Mesendoderm (in vitro differentiated cells): ENCODE measurements around the gene PRPH. TPM values are rescaled to one million over a fixed set of nuclear protein-coding genes. Genes with fewer than 3 reads are reported as not detected.
"Not testable (repeated sequence)": the region's sequence is repeated elsewhere in the genome, so short reads cannot be mapped to it uniquely, and the experiment has no call there.

Experiments used
- DNase-seq: peaks from one replicate; pipeline ENCODE4 v3.0.0; 2013
- H2AK5ac ChIP-seq: 2 replicates; pipeline ENCODE4 v1.6.1; 2013; ENCODE audit warnings: low read length, inconsistent platforms
- H2BK120ac ChIP-seq: 2 replicates; pipeline ENCODE4 v1.6.1; 2013; ENCODE audit warnings: low read depth, mild to moderate bottlenecking, low read length, moderate library complexity, mixed read lengths
- H2BK15ac ChIP-seq: replicated peaks from 2 replicates; pipeline ENCODE4 v1.6.1; 2013; ENCODE audit warnings: low read depth, mild to moderate bottlenecking, moderate library complexity
- H2BK5ac ChIP-seq: 2 replicates; pipeline ENCODE4 v1.6.1; 2013; ENCODE audit warnings: low read length, inconsistent platforms
- H3K18ac ChIP-seq: 2 replicates; pipeline ENCODE4 v1.6.1; 2013; ENCODE audit warnings: mild to moderate bottlenecking, low read length, mixed read lengths
- H3K23ac ChIP-seq: one replicate; pipeline ENCODE4 v1.6.1; 2013; ENCODE audit warnings: low read length
- H3K27ac ChIP-seq: 2 replicates; pipeline ENCODE4 v1.5.1; 2013; ENCODE audit warnings: low read depth, mild to moderate bottlenecking, inconsistent platforms, low read length, moderate library complexity
- H3K27me3 ChIP-seq: 2 replicates; pipeline ENCODE4 v1.6.1; 2013; ENCODE audit warnings: low read length, control low read depth, mild to moderate bottlenecking, inconsistent platforms; ENCODE audit not compliant: insufficient read depth, poor library complexity
- H3K36me3 ChIP-seq: 2 replicates; pipeline ENCODE4 v1.6.1; 2013; ENCODE audit warnings: low read length, inconsistent platforms; ENCODE audit not compliant: control insufficient read depth, insufficient read depth
- H3K4ac ChIP-seq: one replicate; pipeline ENCODE4 v1.6.1; 2013; ENCODE audit warnings: low read depth, mild to moderate bottlenecking, low read length, moderate library complexity
- H3K4me1 ChIP-seq: 2 replicates; pipeline ENCODE4 v1.6.1; 2013; ENCODE audit warnings: low read depth, low read length, inconsistent platforms; ENCODE audit not compliant: control insufficient read depth
- H3K4me2 ChIP-seq: 2 replicates; pipeline ENCODE4 v1.6.1; 2013; ENCODE audit warnings: low read length
- H3K4me3 ChIP-seq: 2 replicates; pipeline ENCODE4 v1.5.1; 2013; ENCODE audit warnings: mild to moderate bottlenecking, low read length
- H3K56ac ChIP-seq: one replicate; pipeline ENCODE4 v1.6.1; 2013; ENCODE audit warnings: low read length
- H3K79me1 ChIP-seq: 2 replicates; pipeline ENCODE4 v1.6.1; 2013; ENCODE audit warnings: low read length, inconsistent platforms
- H3K79me2 ChIP-seq: 2 replicates; pipeline ENCODE4 v1.6.1; 2013; ENCODE audit warnings: mild to moderate bottlenecking, low read length; ENCODE audit not compliant: control insufficient read depth, insufficient read depth
- H3K9ac ChIP-seq: 2 replicates; pipeline ENCODE4 v1.6.1; 2013; ENCODE audit warnings: low read length, inconsistent platforms
- H4K5ac ChIP-seq: one replicate; pipeline ENCODE4 v1.6.1; 2013; ENCODE audit warnings: low read length
- H4K8ac ChIP-seq: one replicate; pipeline ENCODE4 v1.6.1; 2013; ENCODE audit warnings: low read depth, mild to moderate bottlenecking, control low read depth, low read length, moderate library complexity
- WGBS: extraction: QIAGEN DNeasy Blood & Tissue Kit; methylation state at CpG from one replicate; pipeline ENCODE4 v1.1.7; 2013; ENCODE audit warnings: low lambda C conversion rate, missing lambda C conversion rate; ENCODE audit not compliant: insufficient coverage; ENCODE audit errors: extremely low coverage; 5-methylcytosine and 5-hydroxymethylcytosine counted together
- polyA plus RNA-seq, 2 experiments: library from polyadenylated mRNA; stranded (reverse); fragments of 200-250 nt; gene quantifications; one replicate each; pipeline ENCODE4 v1.2.3, GENCODE V29; 2013

PRPH gene
- polyA plus RNA-seq (2013, experiment 1 of 2), result 0.49 TPM
- polyA plus RNA-seq (2013, experiment 2 of 2), result 0.49 TPM

GRCh38 chr12:49295082-49295936, at the start of gene PRPH:
PRPH (plus strand) TSS chr12:49295147; CDS start chr12:49295201, 54 bp downstream.
- Histone ChIP-seq H3K4me1 (no peaks in the 10 kb centered on the region), H2BK5ac (no peak within 1 kb of the TSS), H3K79me2 (no peaks in the 10 kb centered on the region), H2AK5ac (no peak within 1 kb of the TSS), H2BK120ac (no peak within 1 kb of the TSS), H3K23ac (peak within 1 kb of the TSS; percentile 85), H3K27ac (no peak within 1 kb of the TSS), H3K18ac (no peak within 1 kb of the TSS), H3K4me3 (no peak within 1 kb of the TSS), H2BK15ac (no peak within 1 kb of the TSS), H3K9ac (peak within 1 kb of the TSS; percentile 29), H3K56ac (peak within 1 kb of the TSS; percentile 73), H3K79me1 (no peaks in the 10 kb centered on the region), H4K5ac (no peak within 1 kb of the TSS), H3K27me3 (peaks cover 35% of the 10 kb centered on the region), H3K4ac (no peak within 1 kb of the TSS), H3K36me3 (no peaks in the 10 kb centered on the region), H4K8ac (no peak within 1 kb of the TSS), H3K4me2 (peak within 1 kb of the TSS; percentile 44)
- peak; percentile 53 for DNase-seq
- WGBS, result no CpG with 5 or more reads among the region's 82 CpGs

GRCh38 chr12:49251357-49251756, 43.6 kb upstream of the PRPH start:
- H3K27ac ChIP-seq, result no peak overlapping the region
- H3K27me3 ChIP-seq, result no peaks in the 10 kb centered on the region
- H3K79me2 ChIP-seq, result no peaks in the 10 kb centered on the region
- no peak overlapping the region for H3K56ac ChIP-seq
- H3K18ac ChIP-seq, result no peak overlapping the region
- H3K4me2 ChIP-seq, result no peak overlapping the region
- no peaks in the 10 kb centered on the region for H3K36me3 ChIP-seq
- no peak overlapping the region for H3K4me3 ChIP-seq
- H3K4ac ChIP-seq, result no peak overlapping the region
- H2BK120ac ChIP-seq, result no peak overlapping the region
- no peaks in the 10 kb centered on the region for H3K4me1 ChIP-seq
- no peak for DNase-seq
- H2AK5ac ChIP-seq, result no peak overlapping the region
- H4K5ac ChIP-seq, result no peak overlapping the region
- no peak overlapping the region for H4K8ac ChIP-seq
- H3K79me1 ChIP-seq, result no peaks in the 10 kb centered on the region
- no peak overlapping the region for H2BK5ac ChIP-seq
- H3K23ac ChIP-seq, result no peak overlapping the region
- H2BK15ac ChIP-seq, result no peak overlapping the region
- no CpG with 5 or more reads among the region's 5 CpGs for WGBS
- no peak overlapping the region for H3K9ac ChIP-seq

- Histone ChIP-seq H3K27ac (no peak overlapping the region), H3K9ac (no peak overlapping the region), H3K4me2 (no peak overlapping the region), H3K4me1 (no peaks in the 10 kb centered on the region), H3K79me1 (no peaks in the 10 kb centered on the region), H2BK120ac (no peak overlapping the region), H2BK5ac (no peak overlapping the region), H4K8ac (no peak overlapping the region), H2AK5ac (no peak overlapping the region), H3K23ac (no peak overlapping the region), H3K4me3 (no peak overlapping the region), H3K79me2 (no peaks in the 10 kb centered on the region), H3K18ac (no peak overlapping the region), H3K36me3 (no peaks in the 10 kb centered on the region), H3K27me3 (no peaks in the 10 kb centered on the region), H2BK15ac (no peak overlapping the region), H3K4ac (no peak overlapping the region), H3K56ac (no peak overlapping the region), H4K5ac (no peak overlapping the region)
- no peak for DNase-seq
- WGBS, result no CpG with 5 or more reads among the region's 11 CpGs
Observed at GRCh38 chr12:49253033-49253623, 41.8 kb upstream of the PRPH start.

GRCh38 chr12:49255456-49255855, 39.5 kb upstream of the PRPH start:
- not testable (repeated sequence) for H3K4me3 ChIP-seq, H2BK120ac ChIP-seq, H3K4ac ChIP-seq, H3K56ac ChIP-seq, H3K36me3 ChIP-seq, H3K18ac ChIP-seq, H3K9ac ChIP-seq, H3K79me1 ChIP-seq, H4K5ac ChIP-seq, H3K79me2 ChIP-seq, H2BK5ac ChIP-seq, H3K4me1 ChIP-seq, H3K23ac ChIP-seq, H3K4me2 ChIP-seq, H2AK5ac ChIP-seq, H4K8ac ChIP-seq, DNase-seq, H3K27me3 ChIP-seq, H3K27ac ChIP-seq, H2BK15ac ChIP-seq
- WGBS, result no CpG with 5 or more reads among the region's 10 CpGs

DNA sequence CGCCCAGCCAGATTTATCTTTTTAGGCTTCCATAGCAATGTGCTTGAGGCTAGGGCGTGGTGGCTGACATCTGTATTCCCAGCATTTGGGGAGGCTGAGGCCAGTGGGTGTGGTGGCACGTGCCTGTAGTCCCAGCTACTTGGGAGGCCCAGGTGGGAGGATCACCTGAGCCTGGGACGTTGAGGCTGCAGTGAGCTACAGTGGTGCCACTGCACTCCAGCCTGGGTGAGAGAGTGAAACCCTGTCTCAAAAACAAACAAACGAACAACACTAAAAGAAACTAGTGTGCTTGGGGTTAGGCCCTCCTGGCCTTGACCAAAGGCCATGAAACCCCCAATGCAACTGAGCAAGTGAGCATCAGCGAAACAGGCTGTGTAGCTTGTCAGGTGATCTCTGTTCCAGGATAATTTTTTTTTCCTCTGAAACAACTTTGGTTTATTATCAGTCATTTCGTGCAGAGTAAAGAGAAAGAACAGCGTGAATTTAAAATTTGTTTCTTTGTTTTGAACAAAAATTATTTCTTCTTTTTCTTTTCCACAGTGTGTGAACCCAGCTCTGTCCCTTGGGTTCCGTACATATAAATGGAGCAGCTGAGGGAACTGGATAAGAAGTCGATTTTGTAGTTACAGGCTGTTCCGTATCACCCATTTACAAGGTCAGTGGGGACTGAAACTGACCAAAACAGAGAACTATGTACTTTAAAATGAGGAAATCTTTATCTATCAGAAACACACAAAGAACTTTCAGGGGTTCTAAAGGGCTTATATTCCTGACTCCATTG, 38.9 kb upstream of the PRPH start:
- Histone ChIP-seq H3K18ac (no peak overlapping the region), H3K9ac (no peak overlapping the region), H3K79me2 (no peaks in the 10 kb centered on the region), H2BK120ac (no peak overlapping the region), H3K56ac (no peak overlapping the region), H2BK15ac (no peak overlapping the region), H3K27ac (no peak overlapping the region), H2AK5ac (no peak overlapping the region), H4K5ac (no peak overlapping the region), H3K79me1 (no peaks in the 10 kb centered on the region), H2BK5ac (no peak overlapping the region), H3K4me3 (no peak overlapping the region), H4K8ac (no peak overlapping the region), H3K4me2 (no peak overlapping the region), H3K4me1 (no peaks in the 10 kb centered on the region), H3K27me3 (no peaks in the 10 kb centered on the region), H3K36me3 (no peaks in the 10 kb centered on the region), H3K4ac (no peak overlapping the region), H3K23ac (no peak overlapping the region)
- no CpG with 5 or more reads among the region's 11 CpGs for WGBS
- no peak for DNase-seq
